Measurements from ENCODE around the gene KCNG4.

The KCNG4 gene

GRCh38 chr16:84239909-84240308 lies at the start of gene KCNG4:
Gene KCNG4 (minus strand): TSS chr16:84240012. CDS start chr16:84237485, 2,527 bp downstream.
- no peak for DNase-seq (ENCODE audit: low read depth)

- no peak for DNase-seq (ENCODE audit: low read depth)
These were observed 49.1 kb upstream of the KCNG4 start for GRCh38 chr16:84288902-84289301.

- no peak for DNase-seq (ENCODE audit: low read depth)
These were observed 46.9 kb upstream of the KCNG4 start for GRCh38 chr16:84286578-84287240.

GRCh38 chr16:84284154-84284722 lies 44.4 kb upstream of the KCNG4 start:
- no peak for DNase-seq (ENCODE audit: low read depth)

- DNase-seq (ENCODE audit: low read depth) = no peak
These were observed 43.7 kb upstream of the KCNG4 start for GRCh38 chr16:84283314-84284153.

GRCh38 chr16:84282533-84282932 lies 42.7 kb upstream of the KCNG4 start:
- DNase-seq (ENCODE audit: low read depth) = no peak

- no peak for DNase-seq (ENCODE audit: low read depth)
These were observed 41.3 kb upstream of the KCNG4 start for GRCh38 chr16:84281074-84281473.

- no peak for DNase-seq (ENCODE audit: low read depth)
These were observed 40.1 kb upstream of the KCNG4 start for GRCh38 chr16:84279881-84280280.

GRCh38 chr16:84278968-84279367 lies 39.2 kb upstream of the KCNG4 start:
- DNase-seq (ENCODE audit: low read depth) = no peak

- no peak for DNase-seq (ENCODE audit: low read depth)
These were observed 38.5 kb upstream of the KCNG4 start for GRCh38 chr16:84278333-84278732.

- peak; percentile 21 for DNase-seq (ENCODE audit: low read depth)
These were observed 37.5 kb upstream of the KCNG4 start for GRCh38 chr16:84277244-84277823.

GRCh38 chr16:84275585-84276151 lies 35.9 kb upstream of the KCNG4 start:
- no peak for DNase-seq (ENCODE audit: low read depth)

GRCh38 chr16:84274515-84274914 lies 34.7 kb upstream of the KCNG4 start:
- no peak for DNase-seq (ENCODE audit: low read depth)

- DNase-seq (ENCODE audit: low read depth) = no peak
These were observed 33.0 kb upstream of the KCNG4 start for GRCh38 chr16:84272740-84273320.

GRCh38 chr16:84271866-84272265 lies 32.1 kb upstream of the KCNG4 start:
- no peak for DNase-seq (ENCODE audit: low read depth)

- DNase-seq (ENCODE audit: low read depth) = no peak
These were observed 31.2 kb upstream of the KCNG4 start for GRCh38 chr16:84271037-84271436.

GRCh38 chr16:84270531-84270930 lies 30.7 kb upstream of the KCNG4 start:
- DNase-seq (ENCODE audit: low read depth) = no peak

- DNase-seq (ENCODE audit: low read depth) = no peak
These were observed 30.3 kb upstream of the KCNG4 start for GRCh38 chr16:84270071-84270470.

GRCh38 chr16:84268291-84269040 lies 28.7 kb upstream of the KCNG4 start:
- DNase-seq (ENCODE audit: low read depth) = no peak

GRCh38 chr16:84267380-84267779 lies 27.6 kb upstream of the KCNG4 start:
- DNase-seq (ENCODE audit: low read depth) = no peak

GRCh38 chr16:84266451-84266850 lies 26.6 kb upstream of the KCNG4 start:
- DNase-seq (ENCODE audit: low read depth) = no peak
